Adipocyte (in vitro differentiated cells): ENCODE results near the gene QSOX2.
"Not testable (repeated sequence)": the region's sequence is repeated elsewhere in the genome, so short reads cannot be mapped to it uniquely, and the experiment has no call there.

Experiments used
- DNase-seq: peaks from one replicate; pipeline ENCODE4 v3.0.0-alpha.2; 2015; ENCODE audit warnings: low read depth
- H3K27me3 ChIP-seq: replicated peaks from 2 replicates; pipeline ENCODE4 v1.7.0; 2013; ENCODE audit warnings: mild to moderate bottlenecking, low read length, moderate library complexity; ENCODE audit not compliant: control insufficient read depth, insufficient read depth
- H3K36me3 ChIP-seq: 2 replicates; pipeline ENCODE4 v1.7.0; 2013; ENCODE audit warnings: low read length, mild to moderate bottlenecking, moderate library complexity; ENCODE audit not compliant: control insufficient read depth, insufficient read depth, severe bottlenecking
- H3K4me1 ChIP-seq: 2 replicates; pipeline ENCODE4 v1.7.0; 2013; ENCODE audit warnings: mild to moderate bottlenecking, low read length, moderate library complexity; ENCODE audit not compliant: control insufficient read depth, insufficient read depth
- H3K4me3 ChIP-seq: 2 replicates; pipeline ENCODE4 v1.7.0; 2013; ENCODE audit warnings: mild to moderate bottlenecking, low read length, moderate library complexity
- H3K9ac ChIP-seq: 2 replicates; pipeline ENCODE4 v1.7.0; 2013; ENCODE audit warnings: mild to moderate bottlenecking, low read length, moderate library complexity
- H3K9me3 ChIP-seq: 2 replicates; pipeline ENCODE4 v1.7.0; 2013; ENCODE audit warnings: mild to moderate bottlenecking, low read length, moderate library complexity; ENCODE audit not compliant: control insufficient read depth

The QSOX2 gene

GRCh38 chr9:136270173-136270705 lies 24.6 kb upstream of the QSOX2 start:
- peaks cover 4% of the 10 kb centered on the region for H3K9me3 ChIP-seq
- H3K4me1 ChIP-seq: peaks cover 3% of the 10 kb centered on the region
- H3K36me3 ChIP-seq: no peaks in the 10 kb centered on the region
- no peak for DNase-seq
- no peak overlapping the region for H3K4me3 ChIP-seq
- H3K9ac ChIP-seq: no peak overlapping the region
- H3K27me3 ChIP-seq: peaks cover 53% of the 10 kb centered on the region

- Histone ChIP-seq H3K4me3 (no peak overlapping the region), H3K9ac (no peak overlapping the region), H3K36me3 (no peaks in the 10 kb centered on the region), H3K9me3 (peaks cover 4% of the 10 kb centered on the region), H3K27me3 (peaks cover 45% of the 10 kb centered on the region), H3K4me1 (peaks cover 3% of the 10 kb centered on the region)
- DNase-seq: no peak
Measured at GRCh38 chr9:136268735-136269134, 23.1 kb upstream of the QSOX2 start.

- no peak overlapping the region for H3K4me3 ChIP-seq
- peaks cover 3% of the 10 kb centered on the region for H3K4me1 ChIP-seq
- no peaks in the 10 kb centered on the region for H3K36me3 ChIP-seq
- peaks cover 45% of the 10 kb centered on the region for H3K27me3 ChIP-seq
- H3K9ac ChIP-seq: no peak overlapping the region
- peaks cover 4% of the 10 kb centered on the region for H3K9me3 ChIP-seq
- no peak for DNase-seq
Measured at GRCh38 chr9:136268318-136268717, 22.7 kb upstream of the QSOX2 start.

- peaks cover 42% of the 10 kb centered on the region for H3K27me3 ChIP-seq
- H3K9me3 ChIP-seq: peaks cover 4% of the 10 kb centered on the region
- H3K9ac ChIP-seq: peak overlapping the region; percentile 67
- peaks cover 3% of the 10 kb centered on the region for H3K4me1 ChIP-seq
- peak overlapping the region; percentile 73 for H3K4me3 ChIP-seq
- H3K36me3 ChIP-seq: no peaks in the 10 kb centered on the region
- DNase-seq: peak; percentile 93
Measured at GRCh38 chr9:136267261-136268111, 21.9 kb upstream of the QSOX2 start.

GRCh38 chr9:136266641-136267040 lies 21.0 kb upstream of the QSOX2 start:
- not testable (repeated sequence) for H3K4me3 ChIP-seq, H3K4me1 ChIP-seq, DNase-seq, H3K9me3 ChIP-seq, H3K36me3 ChIP-seq, H3K9ac ChIP-seq
- peaks cover 45% of the 10 kb centered on the region for H3K27me3 ChIP-seq

GRCh38 chr9:136265561-136266355 lies 20.1 kb upstream of the QSOX2 start:
- no peak overlapping the region for H3K4me3 ChIP-seq
- peaks cover 3% of the 10 kb centered on the region for H3K4me1 ChIP-seq
- H3K9me3 ChIP-seq: peaks cover 4% of the 10 kb centered on the region
- no peak overlapping the region for H3K9ac ChIP-seq
- no peaks in the 10 kb centered on the region for H3K36me3 ChIP-seq
- no peak for DNase-seq
- H3K27me3 ChIP-seq: peaks cover 54% of the 10 kb centered on the region

- no peak for DNase-seq
- Histone ChIP-seq H3K4me3 (no peak overlapping the region), H3K36me3 (no peaks in the 10 kb centered on the region), H3K9ac (no peak overlapping the region), H3K4me1 (peaks cover 3% of the 10 kb centered on the region), H3K27me3 (peaks cover 51% of the 10 kb centered on the region), H3K9me3 (peaks cover under 1% of the 10 kb centered on the region)
Measured at GRCh38 chr9:136264441-136265405, 19.1 kb upstream of the QSOX2 start.

- Histone ChIP-seq H3K36me3 (no peaks in the 10 kb centered on the region), H3K4me3 (no peak overlapping the region), H3K9ac (no peak overlapping the region), H3K9me3 (no peaks in the 10 kb centered on the region), H3K4me1 (peaks cover 3% of the 10 kb centered on the region), H3K27me3 (peaks cover 46% of the 10 kb centered on the region)
- no peak for DNase-seq
Measured at GRCh38 chr9:136264031-136264430, 18.4 kb upstream of the QSOX2 start.

GRCh38 chr9:136262671-136263178 lies 17.1 kb upstream of the QSOX2 start:
- no peak for DNase-seq
- Histone ChIP-seq H3K9me3 (no peaks in the 10 kb centered on the region), H3K36me3 (no peaks in the 10 kb centered on the region), H3K27me3 (peaks cover 39% of the 10 kb centered on the region), H3K4me1 (peaks cover 3% of the 10 kb centered on the region), H3K9ac (no peak overlapping the region), H3K4me3 (no peak overlapping the region)

- Histone ChIP-seq H3K4me1 (no peaks in the 10 kb centered on the region), H3K27me3 (peaks cover 38% of the 10 kb centered on the region)
Measured at GRCh38 chr9:136261686-136262430, 16.2 kb upstream of the QSOX2 start.

More at GRCh38 chr9:136261686-136262430, 16.2 kb upstream of the QSOX2 start:
- Histone ChIP-seq H3K4me3 (no peak overlapping the region), H3K36me3 (no peaks in the 10 kb centered on the region), H3K9ac (no peak overlapping the region), H3K9me3 (no peaks in the 10 kb centered on the region)
- no peak for DNase-seq
